AG09309 (cell line): Measurements from ENCODE around the gene PCED1B.

Source experiments
- DNase-seq: peaks from one replicate; pipeline ENCODE4 v3.0.0-alpha.2; 2010; ENCODE audit warnings: low read depth
- H3K4me3 ChIP-seq: 2 replicates; pipeline ENCODE4 v1.5.1; 2011; ENCODE audit warnings: mild to moderate bottlenecking, low read depth, low read length, moderate library complexity; ENCODE audit not compliant: control insufficient read depth
- TF ChIP-seq, protein P1 (sequence below): IDR thresholded peaks from 2 replicates; pipeline ENCODE4 v1.5.1; 2011; ENCODE audit warnings: mild to moderate bottlenecking, low read depth, low read length, inconsistent platforms; ENCODE audit not compliant: insufficient read depth, control insufficient read depth; ENCODE audit errors: missing control alignments

The PCED1B gene

DNA sequence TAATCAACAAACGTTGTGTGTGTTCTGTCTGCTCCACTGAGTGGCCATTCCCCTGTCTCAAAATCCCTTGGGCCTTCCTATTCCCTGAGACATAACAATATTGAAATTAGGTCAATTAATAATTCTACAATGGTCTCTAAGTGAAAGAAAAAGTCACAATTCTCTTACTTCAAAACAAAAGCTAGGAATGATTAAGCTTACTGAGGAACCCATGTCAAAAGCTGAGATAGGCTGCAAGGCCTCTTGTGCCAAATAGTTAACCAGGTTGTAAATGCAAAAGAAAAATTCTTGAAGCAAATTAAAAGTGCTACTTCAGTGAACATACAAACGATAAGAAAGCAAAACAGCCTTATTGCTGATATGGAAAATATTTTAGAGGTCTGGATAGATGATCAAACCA, 65.3 kb downstream of the PCED1B start:
- DNase-seq, result no peak
- no peak overlapping the region for H3K4me3 ChIP-seq
- TF ChIP-seq, protein P1, sequence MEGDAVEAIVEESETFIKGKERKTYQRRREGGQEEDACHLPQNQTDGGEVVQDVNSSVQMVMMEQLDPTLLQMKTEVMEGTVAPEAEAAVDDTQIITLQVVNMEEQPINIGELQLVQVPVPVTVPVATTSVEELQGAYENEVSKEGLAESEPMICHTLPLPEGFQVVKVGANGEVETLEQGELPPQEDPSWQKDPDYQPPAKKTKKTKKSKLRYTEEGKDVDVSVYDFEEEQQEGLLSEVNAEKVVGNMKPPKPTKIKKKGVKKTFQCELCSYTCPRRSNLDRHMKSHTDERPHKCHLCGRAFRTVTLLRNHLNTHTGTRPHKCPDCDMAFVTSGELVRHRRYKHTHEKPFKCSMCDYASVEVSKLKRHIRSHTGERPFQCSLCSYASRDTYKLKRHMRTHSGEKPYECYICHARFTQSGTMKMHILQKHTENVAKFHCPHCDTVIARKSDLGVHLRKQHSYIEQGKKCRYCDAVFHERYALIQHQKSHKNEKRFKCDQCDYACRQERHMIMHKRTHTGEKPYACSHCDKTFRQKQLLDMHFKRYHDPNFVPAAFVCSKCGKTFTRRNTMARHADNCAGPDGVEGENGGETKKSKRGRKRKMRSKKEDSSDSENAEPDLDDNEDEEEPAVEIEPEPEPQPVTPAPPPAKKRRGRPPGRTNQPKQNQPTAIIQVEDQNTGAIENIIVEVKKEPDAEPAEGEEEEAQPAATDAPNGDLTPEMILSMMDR, result no peak

DNA sequence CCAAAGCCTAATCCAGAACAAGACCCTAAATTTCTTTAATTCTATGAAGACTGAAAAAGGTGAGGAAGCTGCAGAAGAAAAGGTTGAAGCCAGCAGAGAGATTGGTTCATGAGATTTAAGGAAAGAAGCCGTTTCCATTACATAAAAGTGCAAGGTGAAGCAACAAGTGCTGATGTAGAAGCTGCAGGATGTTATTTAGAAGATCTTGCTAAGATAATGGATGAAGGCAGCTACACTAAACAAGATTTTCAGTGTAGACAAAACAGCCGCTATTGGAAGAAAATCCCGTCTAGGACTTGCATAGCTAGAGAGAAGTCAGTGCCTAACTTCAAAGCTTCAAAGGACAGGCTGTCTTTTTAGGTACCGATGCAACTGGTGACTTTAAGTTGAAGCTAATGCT, 65.8 kb downstream of the PCED1B start:
- TF ChIP-seq, protein P1, result no peak
- no peak overlapping the region for H3K4me3 ChIP-seq
- no peak for DNase-seq

DNA sequence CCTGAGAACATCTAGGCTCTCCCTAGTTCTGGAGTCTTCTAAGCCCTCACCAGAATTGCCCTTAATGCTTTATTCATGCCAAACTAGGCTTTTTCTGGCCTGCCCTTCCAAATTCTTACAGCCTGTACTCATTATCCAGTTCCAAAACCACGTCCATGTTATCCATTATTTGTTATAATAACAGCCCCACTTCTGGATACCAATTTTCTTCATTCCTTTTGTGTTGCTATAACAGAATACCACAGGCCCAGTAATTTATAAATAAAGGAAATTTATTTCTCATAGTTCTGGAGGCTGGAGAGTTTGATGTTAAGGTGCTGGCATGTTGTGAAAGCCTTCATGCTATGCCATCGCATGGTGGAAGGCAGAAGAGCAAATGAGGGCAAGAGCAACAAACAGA, 68.3 kb downstream of the PCED1B start:
- no peak overlapping the region for H3K4me3 ChIP-seq
- TF ChIP-seq, protein P1, result no peak
- DNase-seq, result no peak

DNA sequence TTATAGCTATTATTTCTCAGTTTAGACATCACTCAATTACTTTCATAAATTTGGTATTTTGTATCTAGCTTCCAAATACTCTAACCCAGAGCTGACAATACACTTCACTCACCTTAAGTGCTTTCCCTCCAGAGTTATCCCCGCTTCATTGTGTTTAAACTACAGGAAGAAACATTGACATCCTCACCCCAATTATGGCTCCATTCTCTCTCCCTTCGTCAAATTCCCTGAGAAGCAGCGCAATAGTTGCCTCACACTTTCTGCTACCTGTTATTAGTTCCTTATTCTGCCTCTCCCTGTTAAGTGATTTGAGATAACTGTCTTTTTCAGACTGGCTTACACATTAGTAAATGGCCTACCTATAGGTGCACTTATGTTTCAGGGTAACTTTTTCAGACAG, 69.7 kb downstream of the PCED1B start:
- TF ChIP-seq, protein P1, result no peak
- DNase-seq, result no peak
- H3K4me3 ChIP-seq, result no peak overlapping the region

DNA sequence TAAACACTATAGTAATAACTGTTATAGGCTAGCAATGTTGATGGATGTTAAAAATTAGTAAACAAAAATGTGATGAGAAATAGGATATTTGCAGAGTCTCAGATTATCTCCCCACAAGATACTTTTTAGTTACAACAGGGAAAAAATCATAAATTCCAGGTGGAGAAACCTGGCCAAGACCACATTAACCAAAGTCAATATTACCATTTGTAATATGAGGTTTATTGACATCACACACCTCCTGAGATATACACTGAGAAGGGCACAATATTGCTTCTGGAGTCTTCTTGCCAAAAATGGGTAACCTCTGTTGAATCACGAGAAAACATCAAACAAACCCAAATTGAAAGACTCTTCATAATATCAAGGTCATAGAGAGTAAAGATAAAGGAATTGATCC, 72.7 kb downstream of the PCED1B start:
- H3K4me3 ChIP-seq, result no peak overlapping the region
- TF ChIP-seq, protein P1, result no peak
- DNase-seq, result no peak

DNA sequence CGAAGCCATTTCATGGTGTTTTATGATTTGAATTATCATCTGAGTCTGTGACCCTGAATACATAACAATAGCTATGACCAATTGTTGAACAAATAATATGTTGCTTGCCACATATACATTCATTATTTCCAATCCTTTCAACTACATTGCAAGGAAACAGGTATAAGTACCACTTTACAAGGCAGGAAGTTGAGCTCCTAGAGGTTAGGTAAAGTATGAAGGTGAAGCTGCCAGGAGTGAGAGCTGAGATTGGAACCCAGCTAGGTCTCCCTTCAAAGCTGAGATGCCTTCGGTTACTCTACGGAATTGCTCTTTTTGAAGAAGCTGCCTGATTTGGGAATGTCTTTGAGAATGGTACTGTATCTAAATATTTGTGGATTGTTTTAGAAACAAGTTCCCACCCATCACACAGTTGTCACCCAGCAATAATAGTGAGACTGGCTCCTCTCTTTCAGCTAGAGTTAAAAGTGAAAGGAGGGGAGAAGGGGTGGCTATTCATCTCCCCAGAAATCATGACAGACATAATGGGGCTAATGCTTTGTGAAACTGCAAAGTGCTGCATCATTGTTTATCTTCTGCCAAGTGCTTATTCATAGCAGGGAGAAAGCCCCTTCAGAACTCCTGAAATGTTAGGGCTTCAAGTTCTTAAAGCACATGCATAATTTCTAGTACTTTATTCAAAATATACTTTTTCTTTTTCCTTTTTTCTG, 76.2 kb downstream of the PCED1B start:
- TF ChIP-seq, protein P1, result no peak
- DNase-seq, result no peak
- H3K4me3 ChIP-seq, result no peak overlapping the region
